HCT116 (cell line): Measurements from ENCODE around the gene PCBP3. TPM values are rescaled to one million over a fixed set of nuclear protein-coding genes. Genes with fewer than 3 reads are reported as not detected.

Experiments used
- ATAC-seq: fragments of 200-7000 bp; cut with Tn5 transposase; 2 replicates; pipeline ENCODE4 v1.9.1; 2020; ENCODE audit warnings: mild to moderate bottlenecking, moderate library complexity
- BruUV-seq: library from RNA; stranded (reverse); fragments of 400-500 nt; replicated peaks from 2 replicates; lab custom pipeline; 2021; lab: Mats Ljungman, UMichigan
- CTCF ChIA-PET: fragments of 300-600 bp; sonication (Branson Sonifier 250); formaldehyde crosslinking; loops from one replicate; lab custom pipeline; 2021; ENCODE audit warnings: antibody characterized with exemption; lab: Charles Lee
- POLR2A ChIA-PET: fragments of 300-600, 350-600 bp; sonication (Branson Sonifier 250); formaldehyde crosslinking; loops from one replicate; lab custom pipeline; 2021; ENCODE audit warnings: antibody characterized with exemption; lab: Charles Lee
- RAD21 ChIA-PET, 2 experiments: fragments of 300-600 bp; sonication (Branson Sonifier 250); formaldehyde crosslinking; loops; one replicate each; lab custom pipeline; 2023; ENCODE audit warnings: low total read pairs in 2 of 2; ENCODE audit not compliant: uncharacterized antibody in 2 of 2, unreplicated experiment in 2 of 2, low non-redundant PET in 1 of 2; lab: Charles Lee
- DNase-seq: peaks from one replicate; pipeline ENCODE4 v3.0.0-alpha.2; 2010; ENCODE audit warnings: low read depth, low spot score
- H2AFZ ChIP-seq: fragments of 200-600 bp; shearing (Covaris generic), sonication (generic); 2 replicates; pipeline ENCODE4 v1.6.1; 2017; ENCODE audit warnings: low read depth, mixed run types, mixed read lengths, antibody characterized with exemption, low read length; ENCODE audit not compliant: poor library complexity, severe bottlenecking
- H3K27ac ChIP-seq: 2 replicates; pipeline ENCODE4 v1.5.1; 2012; ENCODE audit warnings: low read depth, low read length
- H3K27me3 ChIP-seq: fragments of 200-600 bp; sonication (generic); 2 replicates; pipeline ENCODE4 v1.6.1; 2016; ENCODE audit warnings: mixed run types, low read length, mixed read lengths; ENCODE audit not compliant: insufficient read depth
- H3K36me3 ChIP-seq, 2 experiments: fragments of 200-500 bp in 1 of 2; fragments of 200-600 bp in 1 of 2; sonication (Bioruptor generic) in 1 of 2; sonication (generic) in 1 of 2; 2 replicates each; pipeline versions ENCODE4 v1.5.1 to v1.6.1; 2014 to 2016; ENCODE audit warnings: low read length in 2 of 2, inconsistent platforms in 1 of 2, mixed read lengths in 1 of 2, mixed run types in 1 of 2; ENCODE audit not compliant: insufficient read depth in 2 of 2, control insufficient read depth in 1 of 2
- H3K4me1 ChIP-seq, 2 experiments: fragments of 200-600 bp in 1 of 2; sonication (generic) in 1 of 2; 2 replicates each; pipeline versions ENCODE4 v1.5.1 to v1.6.1; 2012 to 2017; ENCODE audit warnings: low read length in 2 of 2, inconsistent platforms in 1 of 2, mild to moderate bottlenecking in 1 of 2, mixed read lengths in 1 of 2, mixed run types in 1 of 2, moderate library complexity in 1 of 2; ENCODE audit not compliant: insufficient read depth in 2 of 2, control insufficient read depth in 1 of 2
- H3K4me2 ChIP-seq: fragments of 200-600 bp; sonication (generic); 2 replicates; pipeline ENCODE4 v1.6.1; 2017; ENCODE audit warnings: mixed run types, low read length, mixed read lengths
- H3K4me3 ChIP-seq, 2 experiments: fragments of 200-600 bp in 1 of 2; sonication (generic) in 1 of 2; replicated peaks in 1 of 2; 2 replicates each; pipeline ENCODE4 v1.5.1; 2011 to 2016; ENCODE audit warnings: low read length in 2 of 2, control low read depth in 1 of 2, low read depth in 1 of 2, mild to moderate bottlenecking in 1 of 2, mixed read lengths in 1 of 2, mixed run types in 1 of 2
- H3K79me2 ChIP-seq: fragments of 200-600 bp; sonication (generic); 2 replicates; pipeline ENCODE4 v1.6.1; 2017; ENCODE audit warnings: mild to moderate bottlenecking, mixed run types, low read length, moderate library complexity, mixed read lengths; ENCODE audit not compliant: insufficient read depth
- H3K9ac ChIP-seq: fragments of 200-600 bp; sonication (generic); 2 replicates; pipeline ENCODE4 v1.6.1; 2016; ENCODE audit warnings: low read length, mixed read lengths
- H3K9me2 ChIP-seq: fragments of 200-600 bp; sonication (generic), shearing (Covaris generic); 2 replicates; pipeline ENCODE4 v1.6.1; 2017; ENCODE audit warnings: mixed run types, mild to moderate bottlenecking, moderate library complexity; ENCODE audit not compliant: insufficient read depth
- H3K9me3 ChIP-seq, 2 experiments: fragments of 200-500 bp in 1 of 2; fragments of 200-600 bp in 1 of 2; sonication (Bioruptor generic) in 1 of 2; sonication (generic) in 1 of 2; 2 replicates each; pipeline ENCODE4 v1.6.1; 2014 to 2017; ENCODE audit warnings: low read length in 2 of 2, mixed read lengths in 2 of 2, inconsistent platforms in 1 of 2, low read depth in 1 of 2, mild to moderate bottlenecking in 1 of 2, mixed run types in 1 of 2, moderate library complexity in 1 of 2; ENCODE audit not compliant: control insufficient read depth in 1 of 2, insufficient read depth in 1 of 2
- H4K20me1 ChIP-seq: fragments of 200-600 bp; sonication (generic), shearing (Covaris generic); 2 replicates; pipeline ENCODE4 v1.6.1; 2017; ENCODE audit warnings: mixed run types, mild to moderate bottlenecking, moderate library complexity; ENCODE audit not compliant: insufficient read depth
- EZH2 ChIP-seq: fragments of 200-600 bp; sonication (generic); IDR thresholded peaks from 2 replicates; pipeline ENCODE4 v1.6.1; 2017; ENCODE audit warnings: antibody characterized with exemption, mixed run types
- FOSL1 ChIP-seq: IDR thresholded peaks from 2 replicates; pipeline ENCODE4 v1.6.1; 2012; ENCODE audit warnings: low read depth
- JUND ChIP-seq: IDR thresholded peaks from 2 replicates; pipeline ENCODE4 v1.6.1; 2012
- MAX ChIP-seq: IDR thresholded peaks from 2 replicates; pipeline ENCODE4 v1.6.1; 2012
- RAD21 ChIP-seq: IDR thresholded peaks from 2 replicates; pipeline ENCODE4 v1.6.1; 2012; ENCODE audit warnings: low read depth, mild to moderate bottlenecking
- REST ChIP-seq: IDR thresholded peaks from 2 replicates; pipeline ENCODE4 v1.6.1; 2012; ENCODE audit warnings: low read depth
- SIN3A ChIP-seq: IDR thresholded peaks from 2 replicates; pipeline ENCODE4 v1.6.1; 2012; ENCODE audit warnings: low read depth
- SRF ChIP-seq: IDR thresholded peaks from 2 replicates; pipeline ENCODE4 v1.6.1; 2012; ENCODE audit warnings: low read depth
- ZBTB33 ChIP-seq: IDR thresholded peaks from 2 replicates; pipeline ENCODE4 v1.6.1; 2011; ENCODE audit warnings: mild to moderate bottlenecking, low read length, moderate library complexity; ENCODE audit not compliant: insufficient replicate concordance; ENCODE audit errors: extremely low read depth
- ZNF274 ChIP-seq: fragments of 200-500 bp; sonication (Bioruptor generic); IDR thresholded peaks from 2 replicates; pipeline ENCODE4 v1.6.1; 2014; ENCODE audit warnings: mild to moderate bottlenecking, low read depth, low read length, inconsistent platforms
- intact Hi-C: fragments of 100-400 bp; cut with micrococcal nuclease; formaldehyde crosslinking; loops from 2 replicates; pipeline ENCODE4 v1.10.0; 2022
- total RNA-seq: library from RNA; stranded (reverse); gene quantifications from one replicate; pipeline ENCODE4 v1.2.1, GENCODE V29; 2021; ENCODE audit not compliant: unreplicated experiment

Gene PCBP3
- total RNA-seq, 1 experiment from 2014 or later = 3.1 TPM

GRCh38 chr21:45715441-45715840 is 71.9 kb downstream of the PCBP3 start:
- no peak for DNase-seq
- CTCF ChIA-PET = no interaction called here
- Histone ChIP-seq H3K79me2 (no peaks in the 10 kb centered on the region), H4K20me1 (no peaks in the 10 kb centered on the region), H3K4me3 (no peak overlapping the region), H3K9me3 (no peaks in the 10 kb centered on the region), H3K27ac (no peak overlapping the region), H3K9ac (no peak overlapping the region), H3K4me1 (no peaks in the 10 kb centered on the region), H3K36me3 (no peaks in the 10 kb centered on the region), H3K4me2 (no peak overlapping the region), H2AFZ (no peak overlapping the region), H3K27me3 (peaks cover 25% of the 10 kb centered on the region), H3K9me2 (no peaks in the 10 kb centered on the region)
- no TSS peak for BruUV-seq
- RAD21 ChIA-PET = no interaction called here
- TF ChIP-seq JUND (no peak), ZBTB33 (no peak), SIN3A (no peak), RAD21 (no peak), FOSL1 (no peak)
- POLR2A ChIA-PET = no interaction called here
- intact Hi-C loops = no loop called here
- ATAC-seq = no peak

GRCh38 chr21:45718413-45718812 is 74.9 kb downstream of the PCBP3 start:
- Histone ChIP-seq H3K9me2 (no peaks in the 10 kb centered on the region), H3K27ac (no peak overlapping the region), H3K79me2 (no peaks in the 10 kb centered on the region), H4K20me1 (no peaks in the 10 kb centered on the region), H3K9ac (no peak overlapping the region), H3K4me1 (no peaks in the 10 kb centered on the region), H3K27me3 (peaks cover 25% of the 10 kb centered on the region), H3K36me3 (no peaks in the 10 kb centered on the region), H3K4me3 (no peak overlapping the region), H3K4me2 (no peak overlapping the region), H3K9me3 (no peaks in the 10 kb centered on the region), H2AFZ (no peak overlapping the region)
- ChIA-PET RAD21 (no interaction called here), CTCF (no interaction called here), POLR2A (interaction anchor here (0.5 kb wide), 1 partner anchor 163 kb away, joined by 3 read pairs; no protein-coding TSS in a partner anchor)
- no TSS peak for BruUV-seq
- ATAC-seq (no peak), DNase-seq (no peak)
- intact Hi-C loops = no loop called here
- TF ChIP-seq ZNF274 (no peak), REST (no peak), ZBTB33 (no peak), RAD21 (no peak), EZH2 (no peak), MAX (no peak), SRF (no peak)
